Measurements from ENCODE around the gene CCDC34. TPM values are rescaled to one million over a fixed set of nuclear protein-coding genes. Genes with fewer than 3 reads are reported as not detected.

Gene CCDC34
- total and polyA plus RNA-seq, 2 of the 4 experiments (the other 2 are of a cell fraction): 2.5 to 4.5 TPM

GRCh38 chr11:27317751-27318150, 45.3 kb downstream of the CCDC34 start:
- Histone ChIP-seq H2BK5ac (ENCODE audit: low read depth, low read length, poor library complexity, severe bottlenecking) (no peak overlapping the region), H2BK120ac (ENCODE audit: low read depth, low read length) (no peak overlapping the region), H3K27ac (ENCODE audit: insufficient read depth, low read length) (no peak overlapping the region), H2BK20ac (ENCODE audit: low read depth, low read length) (no peak overlapping the region), H4K20me1 (ENCODE audit: insufficient read depth, low read length) (no peaks in the 10 kb centered on the region), H3K4me2 (ENCODE audit: low read depth, low read length) (no peak overlapping the region), H4K5ac (ENCODE audit: low read depth, low read length) (no peak overlapping the region), H3K56ac (ENCODE audit: extremely low read depth, insufficient read depth, low read length) (no peak overlapping the region), H2AK5ac (ENCODE audit: low read depth, low read length) (peak overlapping the region; percentile 80), H3K9me1 (ENCODE audit: insufficient read depth, low read length) (no peaks in the 10 kb centered on the region; the same call in 1 of the 2 replicates), H3K4me1 (ENCODE audit: control insufficient read depth, insufficient read depth, low read length) (peaks cover 2% of the 10 kb centered on the region; the same call in 1 of the 2 replicates), H3K36me3 (ENCODE audit: control insufficient read depth, insufficient read depth, low read length) (no peaks in the 10 kb centered on the region), H2AK9ac (replicated peaks; ENCODE audit: low read depth, low read length, poor library complexity) (no peak overlapping the region), H3K14ac (replicated peaks; ENCODE audit: low read depth, low read length) (no peak overlapping the region), H4K8ac (ENCODE audit: low read depth in 2 of 2, low read length in 2 of 2) (no peak overlapping the region), H3K23ac (ENCODE audit: low read depth, low read length) (no peak overlapping the region), H4K91ac (ENCODE audit: insufficient read depth, low read depth, low read length) (no peak overlapping the region), H3K79me1 (ENCODE audit: low read depth in 1 of 2, low read length in 2 of 2) (no peaks in the 10 kb centered on the region), H2AFZ (replicated peaks; ENCODE audit: low read length, poor library complexity) (no peak overlapping the region), H3K18ac (ENCODE audit: low read depth, low read length) (no peak overlapping the region), H3K4ac (ENCODE audit: low read depth, low read length) (no peak overlapping the region), H3K4me3 (ENCODE audit: insufficient read depth, low read depth, low read length) (no peak overlapping the region), H2BK15ac (ENCODE audit: low read depth, low read length) (no peak overlapping the region), H3K27me3 (ENCODE audit: control insufficient read depth, insufficient read depth, low read length) (no peaks in the 10 kb centered on the region), H3K9ac (ENCODE audit: low read depth, low read length) (no peak overlapping the region), H3K9me3 (ENCODE audit: control insufficient read depth, insufficient read depth, low read length) (no peaks in the 10 kb centered on the region)
- ChIA-PET POLR2A (ENCODE audit: unreplicated experiment) (no interaction called here), CTCF (interaction anchor here (1.4 kb wide), 1 partner anchor 168 kb away, joined by 3 read pairs; no protein-coding TSS in a partner anchor)
- dilution Hi-C loops (cut with HindIII; ENCODE audit: low sequenced_read_pairs, unreplicated experiment) (no loop called here), in situ Hi-C loops (cut with MboI; ENCODE audit: low sequenced_read_pairs) (no loop called here), intact Hi-C loops (cut with micrococcal nuclease) (no loop called here)
- ATAC-seq (ENCODE audit: low read depth): peak; percentile 84
- no peak for TF ChIP-seq NFE2L2 (IDR thresholded peaks at IDR 0.05; ENCODE audit: low read depth, low read length)
- TF ChIP-seq CHD1 (IDR thresholded peaks at IDR 0.05; ENCODE audit: low read depth, low read length): no peak
- peak; percentile 83 for TF ChIP-seq BHLHE40 (IDR thresholded peaks at IDR 0.05; ENCODE audit: low read depth, low read length)
- no peak for TF ChIP-seq CEBPB (IDR thresholded peaks at IDR 0.05; ENCODE audit: low read depth, low read length)
- TF ChIP-seq USF2 (IDR thresholded peaks at IDR 0.05; ENCODE audit: low read depth, low read length): peak; percentile 85
- TF ChIP-seq RCOR1 (IDR thresholded peaks at IDR 0.05; ENCODE audit: insufficient replicate concordance, low read length): no peak
- no peak for TF ChIP-seq CTCF (conservative IDR thresholded peaks at IDR 0.05; ENCODE audit: low read depth, low read length)
- TF ChIP-seq FOS (IDR thresholded peaks at IDR 0.05; ENCODE audit: low read depth, low read length): peak; percentile 61; the same call in 1 of the 2 replicates
- TF ChIP-seq RFX5 (IDR thresholded peaks at IDR 0.05; ENCODE audit: low read depth, low read length): no peak
- peak; percentile 79 for DNase-seq
- 63% methylated on average over 1 of the region's 2 CpGs; no CpG with 5 or more reads in 1 of the 2 experiments for WGBS, 2 experiments (ENCODE audit: extremely low coverage in 2 of 2, insufficient read length in 1 of 2)
- BruUV-seq (replicated peaks): no TSS peak

Data from IMR-90 (cell line).